T follicular helper cell (primary cell): Measurements from ENCODE around the gene DNM3.

Experiments used
- DNase-seq: peaks from one replicate; pipeline ENCODE4 v3.0.0-alpha.2; 2020; ENCODE audit warnings: low read depth

The DNM3 gene

GRCh38 chr1:172140591-172140990, 299.3 kb downstream of the DNM3 start:
- no peak for DNase-seq

GRCh38 chr1:172141341-172141881, 300.1 kb downstream of the DNM3 start:
- no peak for DNase-seq

- DNase-seq, result no peak
These were observed 301.0 kb downstream of the DNM3 start for GRCh38 chr1:172142324-172142723.

- no peak for DNase-seq
These were observed 302.2 kb downstream of the DNM3 start for GRCh38 chr1:172143384-172144055.

- DNase-seq, result no peak
These were observed 303.3 kb downstream of the DNM3 start for GRCh38 chr1:172144445-172145061.

GRCh38 chr1:172145231-172145651, 303.9 kb downstream of the DNM3 start:
- no peak for DNase-seq

GRCh38 chr1:172145656-172146055, 304.4 kb downstream of the DNM3 start:
- no peak for DNase-seq

GRCh38 chr1:172146141-172146850, 305.0 kb downstream of the DNM3 start:
- no peak for DNase-seq

GRCh38 chr1:172147541-172147940, 306.2 kb downstream of the DNM3 start:
- DNase-seq, result no peak

GRCh38 chr1:172148213-172148612, 306.9 kb downstream of the DNM3 start:
- no peak for DNase-seq

- DNase-seq, result no peak
These were observed 307.4 kb downstream of the DNM3 start for GRCh38 chr1:172148707-172149106.

GRCh38 chr1:172149346-172149745, 308.0 kb downstream of the DNM3 start:
- no peak for DNase-seq

- DNase-seq, result no peak
These were observed 313.3 kb downstream of the DNM3 start for GRCh38 chr1:172154551-172154950.

GRCh38 chr1:172155766-172156165, 314.5 kb downstream of the DNM3 start:
- DNase-seq, result no peak

GRCh38 chr1:172162236-172162635, 320.9 kb downstream of the DNM3 start:
- DNase-seq, result no peak

GRCh38 chr1:172163498-172164215, 322.4 kb downstream of the DNM3 start:
- DNase-seq, result no peak

GRCh38 chr1:172165403-172165802, 324.1 kb downstream of the DNM3 start:
- no peak for DNase-seq

- no peak for DNase-seq
These were observed 326.7 kb downstream of the DNM3 start for GRCh38 chr1:172167796-172168596.

GRCh38 chr1:172168597-172168872, 327.2 kb downstream of the DNM3 start:
- no peak for DNase-seq

GRCh38 chr1:172169836-172170235, 328.5 kb downstream of the DNM3 start:
- no peak for DNase-seq

- no peak for DNase-seq
These were observed 331.1 kb downstream of the DNM3 start for GRCh38 chr1:172172352-172172831.
